ENCODE measurements around the gene NFE2L3.
A peak's percentile ranks its signal among the peaks of the same experiment; 100 is the strongest.

NFE2L3 gene

DNA sequence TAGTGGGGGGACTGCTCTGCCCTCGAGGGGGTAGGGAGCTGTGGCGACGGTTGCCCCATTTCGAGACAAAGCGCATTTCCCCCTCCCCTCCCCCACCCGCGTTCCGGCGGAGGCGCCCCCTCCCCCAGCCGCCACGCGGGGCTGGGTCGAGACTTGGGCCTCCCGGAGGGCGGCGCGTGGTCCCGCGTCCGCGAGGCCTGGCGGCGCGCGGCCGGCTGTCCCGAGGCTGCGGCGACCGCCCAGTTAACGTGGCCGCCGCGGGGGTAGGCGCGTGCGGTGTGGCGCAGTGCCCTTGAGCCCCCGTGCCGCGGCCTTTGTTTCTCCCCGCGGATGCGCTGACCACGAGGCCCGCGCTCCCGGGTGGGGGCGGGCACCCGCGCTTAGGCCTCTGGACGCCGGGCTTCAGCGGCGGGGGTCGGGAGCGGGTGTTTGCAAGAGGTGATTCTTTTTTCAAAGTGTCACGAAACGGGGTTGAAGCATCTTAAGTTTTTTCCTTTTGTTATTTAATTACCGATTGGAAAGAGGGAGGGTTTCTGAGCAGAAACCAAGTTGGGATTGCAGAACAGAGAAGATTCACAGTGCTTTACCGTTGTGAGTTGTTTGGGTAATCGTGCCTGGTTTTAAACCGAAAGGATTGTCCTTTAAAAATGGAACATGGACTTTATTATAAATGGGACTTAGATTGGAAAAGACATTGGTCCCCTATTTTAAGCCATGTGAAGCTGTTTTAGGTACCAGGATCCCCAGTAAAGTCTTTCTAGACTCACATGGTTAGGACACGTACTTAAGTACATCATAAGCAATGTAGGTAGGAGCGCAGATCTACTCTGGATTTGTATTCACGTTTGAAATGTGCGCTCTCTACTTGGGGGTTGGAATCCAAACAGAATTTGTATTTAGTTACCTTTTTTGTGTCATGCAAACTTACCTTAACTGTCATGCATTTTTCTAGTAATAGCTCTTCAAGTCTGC is 50.3 kb downstream of the NFE2L3 start:
- peak; percentile 86 for DNase-seq

DNA sequence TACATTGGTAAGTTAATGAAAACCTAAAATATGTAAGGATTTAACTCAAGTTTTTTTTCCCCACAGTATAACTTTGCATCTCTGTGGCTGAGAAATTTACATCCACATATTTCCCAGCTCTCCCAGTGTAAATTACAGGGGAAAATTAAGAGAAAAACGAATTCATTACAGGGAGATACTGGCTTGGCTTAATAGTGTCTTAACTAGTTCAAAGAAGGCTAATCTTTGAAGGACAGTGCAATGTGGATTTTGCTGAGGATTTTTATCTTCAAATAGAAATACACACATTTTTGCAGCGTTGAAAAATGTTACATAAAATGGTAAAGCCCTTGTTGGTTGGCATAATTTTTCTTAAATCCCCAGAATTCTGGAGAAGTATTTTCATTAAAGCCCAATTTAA is 51.0 kb downstream of the NFE2L3 start:
- no peak for DNase-seq

DNA sequence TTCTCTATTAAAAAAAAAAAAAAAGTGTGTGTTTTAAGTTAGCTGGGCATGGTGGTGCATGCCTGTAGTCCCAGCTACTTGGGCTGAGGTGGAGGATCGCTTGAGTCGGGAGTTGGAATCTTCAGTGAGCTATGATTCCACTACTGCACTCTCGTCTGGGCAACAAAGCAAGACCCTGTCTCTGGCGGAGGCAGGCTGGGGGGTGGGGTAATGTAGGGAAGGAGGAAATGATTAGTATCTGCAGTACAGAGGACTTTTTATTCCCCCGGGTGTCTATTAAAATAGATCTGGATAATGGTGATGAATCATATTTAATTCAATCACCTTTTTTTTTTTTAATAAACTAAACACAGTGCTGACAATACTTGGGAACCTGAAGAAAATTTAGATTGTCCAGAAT is 56.0 kb downstream of the NFE2L3 start:
- no peak for DNase-seq

DNA sequence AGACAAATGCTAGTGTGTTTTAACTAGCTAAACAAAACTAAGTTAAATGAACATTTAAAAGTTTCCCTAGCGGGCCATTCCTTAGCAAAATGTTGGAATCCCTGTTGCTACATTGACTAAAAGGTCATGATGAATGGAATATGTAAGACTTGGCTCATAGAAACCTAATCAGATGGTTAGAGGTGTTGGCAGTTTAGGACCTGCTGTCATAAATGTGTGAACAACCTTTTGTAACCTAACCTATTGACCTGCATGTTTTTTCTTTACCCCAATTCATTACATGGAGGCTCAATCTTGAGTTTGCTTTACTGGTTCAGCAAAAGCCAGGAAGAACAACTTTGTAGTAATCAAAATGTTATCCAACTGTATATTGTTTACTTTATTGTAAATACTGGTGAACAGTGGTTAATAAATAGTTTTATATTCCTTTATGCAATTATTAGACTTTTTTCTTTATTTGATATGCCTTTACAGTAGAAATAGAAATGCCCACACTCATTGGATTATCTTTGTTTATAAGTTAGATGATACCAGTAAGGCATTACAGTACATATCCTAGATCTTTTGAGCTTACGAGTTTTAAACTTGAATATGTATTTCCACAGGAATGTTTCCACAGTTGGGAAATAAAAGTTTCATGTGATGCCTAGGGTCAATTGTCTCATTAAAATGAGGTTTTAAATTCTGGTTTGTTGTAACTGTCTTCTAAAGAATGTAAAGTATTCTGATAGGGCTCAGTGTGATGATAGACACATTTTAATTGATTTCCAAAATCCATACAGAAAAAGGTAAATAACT is 61.1 kb downstream of the NFE2L3 start:
- DNase-seq, result no peak

DNA sequence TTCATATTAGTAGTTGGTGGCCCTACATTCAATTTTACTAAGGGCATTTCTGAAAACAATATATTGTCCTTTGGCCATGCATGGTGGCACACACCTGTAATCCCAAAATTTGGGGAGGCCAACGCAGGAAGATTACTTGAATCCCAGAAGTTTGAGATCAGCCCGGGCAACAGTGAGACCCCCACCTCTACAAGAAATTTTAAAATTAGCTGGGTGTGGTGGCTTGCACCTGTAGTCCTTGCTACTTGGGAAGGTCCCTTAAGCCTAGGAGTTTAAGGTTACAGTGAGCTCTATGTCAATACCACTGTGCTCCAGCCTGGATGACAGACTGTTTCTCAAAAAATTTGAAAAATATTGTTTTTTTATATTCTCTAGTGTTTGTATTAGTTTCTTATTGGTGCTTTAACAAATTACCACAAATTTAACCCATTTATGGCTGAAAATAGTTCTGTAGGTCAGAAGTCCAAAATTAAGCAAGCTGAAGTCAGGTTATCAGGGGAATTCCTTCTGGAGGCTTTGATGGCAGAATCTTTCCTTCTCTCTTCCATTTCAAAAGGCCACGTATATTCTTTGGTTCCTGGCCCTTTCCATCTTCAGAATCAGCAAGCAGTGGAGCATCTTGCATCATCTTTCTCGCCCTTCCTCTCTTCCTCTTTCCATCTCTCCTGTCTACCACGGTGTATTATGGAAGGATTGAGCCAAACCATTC is 62.0 kb downstream of the NFE2L3 start:
- DNase-seq, result no peak

DNA sequence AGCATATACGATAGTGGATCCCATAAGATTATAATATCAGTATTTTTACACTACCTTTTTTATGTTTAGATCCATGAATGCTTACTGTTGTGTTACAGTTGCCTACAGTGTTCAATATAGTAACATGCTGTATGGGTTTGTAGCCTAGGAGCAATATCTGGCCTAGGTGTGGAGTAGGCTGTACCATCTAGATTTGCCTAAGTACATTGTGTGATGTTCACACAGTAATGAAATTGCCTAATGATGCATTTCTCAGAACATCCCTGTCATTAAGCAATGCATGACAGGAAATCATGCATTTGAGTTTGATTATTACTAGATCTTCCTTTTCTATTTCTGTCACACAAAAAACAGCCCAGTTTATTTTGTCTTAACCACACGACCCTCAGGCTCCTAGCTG is 64.1 kb downstream of the NFE2L3 start:
- no peak for DNase-seq

DNA sequence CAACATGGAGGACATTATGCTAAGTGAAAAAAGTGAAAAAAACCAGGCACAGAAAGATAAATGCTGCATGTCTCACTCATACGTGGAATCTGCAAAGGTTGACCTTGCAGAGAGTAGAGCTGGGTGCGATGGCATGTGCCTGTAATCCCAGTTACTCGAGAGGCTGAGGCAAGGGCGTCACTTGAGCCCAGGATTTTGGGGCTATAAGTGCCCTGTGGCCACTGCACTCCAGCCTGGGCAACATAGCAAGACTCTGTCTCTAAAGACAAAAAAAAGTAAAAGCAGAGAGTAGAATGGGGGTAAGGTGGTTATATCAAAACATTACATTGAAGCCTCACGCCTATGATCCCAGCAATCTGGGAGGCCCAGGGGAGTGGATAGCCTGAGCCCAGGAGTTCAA is 72.4 kb downstream of the NFE2L3 start:
- DNase-seq, result no peak

DNA sequence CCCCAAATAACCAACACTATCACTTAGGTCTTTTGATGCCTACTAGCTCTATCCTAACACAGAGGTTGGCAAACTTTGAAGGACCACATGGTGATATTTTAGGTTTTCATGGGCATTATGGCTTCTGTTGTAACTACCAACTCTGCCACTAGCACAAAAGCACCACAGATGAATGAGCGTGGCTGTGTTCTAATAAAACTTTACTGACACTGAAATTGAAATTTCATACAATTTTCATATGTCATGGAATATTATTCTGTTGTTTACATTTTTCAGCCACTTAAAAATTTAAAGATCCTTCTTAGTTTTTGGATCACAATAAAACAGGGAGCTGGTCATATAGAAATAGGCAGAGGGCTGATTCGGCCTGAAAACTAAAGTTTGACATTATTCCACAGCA is 76.0 kb downstream of the NFE2L3 start:
- DNase-seq, result no peak

DNA sequence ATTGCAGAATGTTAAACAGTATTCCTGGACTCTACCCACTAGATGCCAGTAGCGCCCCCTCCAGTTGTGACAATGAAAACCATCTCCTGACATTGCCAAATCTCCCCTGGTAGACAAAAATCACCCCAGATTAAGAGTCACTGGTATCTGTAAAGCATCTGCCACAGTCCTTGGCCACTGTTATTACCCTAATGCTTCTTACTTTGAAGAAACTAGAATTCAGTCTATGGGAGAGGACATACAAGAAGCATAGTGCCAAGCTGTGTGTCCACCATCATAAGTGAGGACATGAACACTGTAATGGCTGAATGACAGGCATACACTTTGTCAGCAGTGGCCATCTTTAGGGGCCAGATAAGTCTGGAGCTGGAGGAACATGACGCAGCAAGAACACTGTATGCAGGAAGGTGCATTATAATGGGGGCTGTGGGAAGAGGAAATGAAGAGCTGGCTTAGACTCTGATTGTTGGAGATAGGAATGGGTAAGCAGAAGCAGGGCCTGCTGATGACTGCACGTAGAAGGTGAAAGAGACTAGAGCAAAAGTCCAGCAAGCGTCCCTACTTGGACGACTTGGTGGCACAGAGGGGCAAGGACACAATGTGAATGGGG is 82.0 kb downstream of the NFE2L3 start:
- no peak for DNase-seq
